ENCODE measurements around the gene DLG2. TPM values are rescaled to one million over a fixed set of nuclear protein-coding genes. Genes with fewer than 3 reads are reported as not detected.
"Not testable (repeated sequence)": the region's sequence is repeated elsewhere in the genome, so short reads cannot be mapped to it uniquely, and the experiment has no call there.

DLG2 gene
- total RNA-seq, 1 experiment from 2014 or later: 0.86 TPM

GRCh38 chr11:85459304-85459703 lies 167.8 kb downstream of the DLG2 start:
- DNase-seq (ENCODE audit: low spot score): no peak

DNA sequence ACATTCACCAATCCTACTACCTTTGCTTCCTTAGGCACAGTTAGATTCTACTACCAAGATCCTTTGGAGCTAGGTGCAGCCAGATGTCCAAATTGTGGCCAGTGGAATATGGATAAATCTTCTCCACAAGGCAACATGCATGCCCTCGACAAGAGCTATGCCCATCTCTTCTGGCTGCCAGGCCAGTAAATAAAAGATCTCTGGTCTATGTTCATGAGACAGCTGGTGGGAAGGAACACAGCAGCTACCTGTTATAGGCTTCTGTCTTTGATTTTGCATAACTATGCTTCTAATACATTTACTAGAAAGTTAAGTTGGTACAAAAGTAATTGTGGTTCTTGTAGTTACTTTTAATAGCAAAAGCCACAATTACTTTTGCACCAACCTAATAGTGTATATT lies 182.7 kb downstream of the DLG2 start:
- DNase-seq (ENCODE audit: low spot score): no peak

DNA sequence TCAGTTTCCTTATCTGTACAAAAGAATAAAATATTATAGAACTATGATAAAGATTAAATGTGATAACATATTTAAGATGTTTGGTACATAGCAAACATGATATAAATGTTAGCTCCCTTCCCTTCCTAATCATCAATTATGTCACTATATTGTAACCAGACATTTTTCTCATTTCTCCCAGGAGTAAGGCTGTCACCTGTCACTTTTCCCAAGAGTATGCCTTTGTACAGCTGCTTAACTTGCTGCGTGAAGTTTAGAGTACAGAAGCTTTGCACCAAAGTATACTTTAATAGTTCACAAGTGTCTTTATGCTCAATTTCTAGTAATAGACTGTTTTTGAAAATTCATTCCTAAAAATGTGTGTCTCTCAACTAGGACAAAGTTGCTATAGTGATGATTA lies 186.9 kb downstream of the DLG2 start:
- no peak for DNase-seq (ENCODE audit: low spot score)

DNA sequence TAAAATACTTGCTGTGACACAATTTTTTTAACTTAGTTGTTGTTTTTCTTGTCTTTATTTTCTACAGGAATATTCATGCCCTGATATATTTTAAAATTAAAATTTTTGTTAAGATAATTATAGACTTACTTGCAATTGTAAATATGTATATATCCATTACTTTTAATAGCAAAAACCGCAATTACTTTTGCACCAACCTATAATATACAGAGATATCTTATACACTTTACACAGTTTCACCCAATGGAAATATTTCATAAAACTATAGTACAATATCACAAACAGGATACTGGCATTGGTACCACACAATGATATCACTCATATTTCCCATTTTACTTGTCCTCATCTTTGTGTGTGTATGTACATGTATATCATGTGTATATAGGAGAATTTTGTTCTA lies 188.8 kb downstream of the DLG2 start:
- no peak for DNase-seq (ENCODE audit: low spot score)

DNA sequence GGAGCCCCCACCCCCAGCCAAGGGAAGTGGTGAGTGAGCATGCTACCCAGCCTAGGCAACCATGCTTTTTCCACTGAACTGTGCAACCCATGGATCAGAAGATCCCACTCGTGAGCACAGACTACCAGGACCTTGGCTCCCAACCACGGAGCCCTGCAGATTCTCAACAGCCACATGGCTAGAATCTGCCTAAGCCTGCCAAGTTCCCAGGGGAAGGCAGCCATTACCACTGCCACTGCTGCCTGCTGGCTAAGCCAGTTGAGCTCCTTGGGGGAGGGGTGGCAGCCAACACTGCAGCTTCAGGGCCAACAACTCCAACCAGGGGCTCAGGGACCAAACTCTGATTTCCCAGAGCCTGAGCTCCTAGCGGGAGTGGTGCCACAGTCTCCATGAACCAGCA lies 195.8 kb downstream of the DLG2 start:
- no peak for DNase-seq (ENCODE audit: low spot score)

DNA sequence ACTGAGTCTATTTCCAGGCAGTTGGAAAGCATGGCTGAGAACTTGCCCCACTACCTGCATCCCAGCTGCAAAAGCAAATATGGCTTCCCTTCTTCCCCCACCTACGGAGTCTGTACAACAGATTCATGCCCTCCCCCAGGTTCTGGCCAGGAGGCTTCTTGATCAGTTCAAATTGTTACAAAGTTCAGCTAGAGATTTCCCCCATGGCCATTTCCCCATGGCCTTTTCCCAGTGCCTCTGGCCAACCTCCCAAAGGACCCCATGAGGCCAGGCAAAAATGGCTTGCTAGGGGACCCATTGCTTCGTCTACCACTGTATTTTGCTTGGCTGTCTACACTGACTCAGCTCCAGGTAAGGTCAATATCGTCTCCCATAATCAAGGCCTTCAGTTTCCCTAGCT lies 203.3 kb downstream of the DLG2 start:
- no peak for DNase-seq (ENCODE audit: low spot score)

DNA sequence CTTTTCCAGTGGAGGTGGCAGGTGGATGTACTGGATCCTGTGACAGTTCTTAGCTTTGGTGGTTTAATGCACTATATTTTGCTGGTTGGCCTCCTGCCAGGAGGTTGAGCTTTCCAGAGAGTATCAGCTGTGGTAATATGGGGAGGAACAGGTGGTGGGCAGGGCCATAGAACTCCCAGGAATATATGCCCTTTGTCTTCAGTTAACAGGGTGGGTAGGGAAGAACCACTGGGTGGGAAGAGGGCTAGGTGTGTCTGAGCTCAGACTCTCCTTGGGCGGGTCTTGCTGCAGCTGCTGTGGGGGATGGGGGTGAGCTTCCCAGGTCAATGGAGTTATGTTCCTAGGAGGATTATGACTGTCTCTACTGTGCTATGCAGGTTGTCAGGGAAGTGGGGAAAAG lies 203.8 kb downstream of the DLG2 start:
- peak; percentile 79 for DNase-seq (ENCODE audit: low spot score)

GRCh38 chr11:85414175-85414574 lies 213.0 kb downstream of the DLG2 start:
- DNase-seq (ENCODE audit: low spot score): no peak

GRCh38 chr11:85407648-85408047 lies 219.5 kb downstream of the DLG2 start:
- DNase-seq (ENCODE audit: low spot score): no peak

DNA sequence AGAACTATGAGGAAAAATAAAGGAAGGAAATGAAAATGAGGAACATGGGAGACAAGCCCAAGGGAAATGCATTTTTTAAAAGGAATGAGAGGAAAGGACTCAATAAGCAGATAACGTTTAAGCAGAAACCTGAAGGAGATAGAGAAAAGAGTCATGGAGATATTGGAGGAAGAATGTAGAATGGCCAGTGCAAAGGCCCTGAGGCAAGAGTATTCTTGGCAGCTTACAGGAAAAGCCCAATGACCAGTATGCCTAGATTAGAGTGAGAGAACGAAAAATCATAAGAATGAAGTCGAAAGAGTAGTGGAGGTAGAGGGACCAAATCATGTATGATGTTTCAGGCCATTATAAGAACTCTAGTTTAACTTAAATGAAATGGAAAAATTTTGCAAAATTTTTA lies 220.3 kb downstream of the DLG2 start:
- DNase-seq (ENCODE audit: low spot score): no peak

DNA sequence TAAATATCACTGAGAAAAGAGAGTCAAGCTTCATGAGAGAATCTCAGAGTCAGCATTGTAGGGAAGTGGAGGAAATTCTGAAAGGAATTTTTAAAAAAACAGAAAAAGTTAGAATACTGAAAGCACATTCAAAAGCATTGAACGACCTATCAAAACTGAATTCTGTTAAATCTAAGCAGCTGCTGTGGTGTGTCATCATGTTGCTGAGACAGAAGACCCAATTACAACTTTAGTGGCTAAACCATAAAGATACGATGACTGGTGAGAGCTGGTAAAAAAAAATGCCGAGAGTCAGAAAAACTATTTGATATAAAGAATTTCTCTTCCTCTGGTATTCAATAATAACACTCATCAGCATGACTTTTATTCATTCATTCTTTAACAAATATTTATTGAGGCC lies 220.8 kb downstream of the DLG2 start:
- no peak for DNase-seq (ENCODE audit: low spot score)

DNA sequence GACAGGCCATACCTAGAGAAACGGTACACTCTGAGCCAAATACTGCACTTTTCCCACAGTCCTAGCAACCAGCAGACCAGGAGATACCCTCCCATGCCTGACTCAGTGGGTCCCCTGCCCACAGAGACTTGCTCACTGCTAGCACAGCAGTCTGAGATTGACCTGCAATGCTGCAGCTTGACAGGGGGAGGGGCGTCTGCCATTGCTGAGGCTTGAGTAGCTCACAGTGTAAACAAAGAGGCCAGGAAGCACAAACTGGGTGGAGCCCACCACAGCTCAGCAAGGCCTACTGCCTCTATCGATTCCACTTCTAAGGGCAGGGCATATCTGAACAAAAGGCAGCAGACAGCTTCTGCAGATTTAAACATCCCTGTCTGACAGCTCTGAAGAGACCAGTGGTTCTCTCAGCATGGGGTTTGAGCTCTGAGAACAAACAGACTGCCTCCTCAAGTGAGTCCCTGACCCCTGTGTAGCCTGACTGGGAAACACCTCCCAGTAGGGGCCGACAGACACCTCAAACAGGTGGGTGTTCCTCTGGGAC lies 231.6 kb downstream of the DLG2 start:
- not testable (repeated sequence) for DNase-seq (ENCODE audit: low spot score)

DNA sequence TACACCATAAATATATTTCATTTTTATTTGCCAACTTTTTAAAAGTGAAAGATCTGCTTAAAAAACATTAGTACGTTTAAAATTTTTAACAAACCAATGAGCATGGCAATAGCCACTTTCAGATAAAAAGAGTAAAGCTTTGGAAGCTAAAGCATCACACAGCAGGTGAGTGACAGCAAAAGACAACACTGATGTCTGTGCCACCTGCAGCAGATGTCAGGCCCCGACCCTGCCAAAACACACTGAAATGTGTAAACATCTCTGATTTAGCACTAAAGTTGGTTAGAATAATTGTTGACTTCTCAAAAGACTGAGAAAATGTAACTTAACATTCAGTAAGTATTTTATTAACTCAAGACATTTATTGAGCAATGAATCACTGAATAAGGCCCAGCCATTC lies 232.9 kb downstream of the DLG2 start:
- DNase-seq (ENCODE audit: low spot score): no peak

DNA sequence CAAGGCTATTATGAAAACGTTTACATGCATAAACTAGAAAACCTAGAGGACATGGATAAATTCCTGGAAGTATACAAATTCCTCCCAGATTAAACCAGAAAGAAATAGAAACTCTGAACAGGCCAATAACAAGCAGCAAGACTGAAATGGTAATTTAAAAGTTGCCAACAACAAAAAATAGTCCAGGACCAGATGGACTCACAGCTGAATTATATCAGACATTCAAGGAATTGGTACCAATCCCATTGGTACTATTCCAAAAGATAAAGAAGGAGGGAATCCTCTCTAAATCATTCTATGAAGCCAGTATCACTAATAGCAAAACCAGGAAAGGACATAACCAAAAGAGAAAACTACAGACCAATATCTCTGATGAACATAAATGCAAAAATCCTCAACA lies 236.0 kb downstream of the DLG2 start:
- DNase-seq (ENCODE audit: low spot score): no peak

- DNase-seq (ENCODE audit: low spot score): no peak
These were observed 241.6 kb downstream of the DLG2 start for GRCh38 chr11:85385547-85385946.

DNA sequence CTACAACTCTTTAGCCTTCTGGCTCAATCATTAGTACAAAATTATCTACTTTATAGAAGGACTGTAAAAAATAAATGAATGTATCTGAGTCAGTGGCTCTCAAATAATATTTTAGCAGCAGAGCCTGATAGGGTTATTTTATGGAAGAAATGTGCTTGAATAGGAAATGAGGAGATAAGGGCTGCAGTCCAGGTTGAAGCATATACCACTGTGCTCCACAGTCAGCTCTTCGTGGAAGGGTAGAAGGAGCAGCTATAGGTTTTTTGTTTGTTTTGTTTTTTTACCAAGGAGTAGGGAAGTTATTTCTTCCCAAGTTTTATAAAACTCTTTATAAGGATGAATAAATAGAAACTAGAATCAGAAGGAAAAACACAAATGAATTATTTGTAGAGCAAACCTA lies 242.0 kb downstream of the DLG2 start:
- DNase-seq (ENCODE audit: low spot score): no peak

DNA sequence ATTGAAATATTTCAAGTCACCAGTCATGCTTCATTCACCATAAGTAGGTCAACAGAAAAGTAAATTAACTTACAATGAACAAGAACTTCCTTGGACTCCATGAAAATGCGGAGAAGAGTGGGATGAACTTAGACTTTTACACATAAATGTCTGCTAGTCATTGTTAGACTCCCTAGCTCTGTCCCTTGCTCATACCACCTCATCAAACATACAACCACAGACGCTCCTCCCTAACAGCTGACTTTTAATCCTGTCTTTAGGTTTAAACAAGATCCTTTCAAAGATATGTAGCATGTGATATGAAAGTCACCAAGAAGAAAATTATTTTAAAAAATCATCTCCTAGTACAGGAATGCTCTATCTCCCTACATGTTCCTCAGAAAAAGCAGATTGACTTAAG lies 248.1 kb downstream of the DLG2 start:
- DNase-seq (ENCODE audit: low spot score): no peak

- DNase-seq (ENCODE audit: low spot score): no peak
These were observed 249.2 kb downstream of the DLG2 start for GRCh38 chr11:85377901-85378300.

GRCh38 chr11:85359859-85360258 lies 267.3 kb downstream of the DLG2 start:
- DNase-seq (ENCODE audit: low spot score): no peak

DNA sequence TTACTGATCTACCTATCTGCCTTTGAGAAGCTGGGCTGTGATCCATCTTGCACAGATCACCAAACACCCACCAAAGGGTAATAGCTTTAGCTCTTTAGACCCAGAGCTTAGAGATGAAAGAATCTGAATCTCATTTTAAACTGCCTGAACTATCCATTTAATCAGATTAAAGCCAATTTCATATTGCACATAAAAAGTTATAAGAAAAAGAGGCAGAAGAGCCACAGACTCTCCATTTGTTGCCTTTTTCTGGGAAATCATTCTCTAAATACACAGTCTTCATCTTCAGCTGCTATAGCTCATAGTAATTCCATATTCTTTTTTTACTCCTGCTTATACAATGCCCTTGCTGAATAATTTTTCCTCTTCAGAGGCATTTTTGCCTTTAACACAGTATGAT lies 271.2 kb downstream of the DLG2 start:
- no peak for DNase-seq (ENCODE audit: low spot score)

- not testable (repeated sequence) for DNase-seq (ENCODE audit: low spot score)
These were observed 277.6 kb downstream of the DLG2 start for GRCh38 chr11:85349539-85349938.

DNA sequence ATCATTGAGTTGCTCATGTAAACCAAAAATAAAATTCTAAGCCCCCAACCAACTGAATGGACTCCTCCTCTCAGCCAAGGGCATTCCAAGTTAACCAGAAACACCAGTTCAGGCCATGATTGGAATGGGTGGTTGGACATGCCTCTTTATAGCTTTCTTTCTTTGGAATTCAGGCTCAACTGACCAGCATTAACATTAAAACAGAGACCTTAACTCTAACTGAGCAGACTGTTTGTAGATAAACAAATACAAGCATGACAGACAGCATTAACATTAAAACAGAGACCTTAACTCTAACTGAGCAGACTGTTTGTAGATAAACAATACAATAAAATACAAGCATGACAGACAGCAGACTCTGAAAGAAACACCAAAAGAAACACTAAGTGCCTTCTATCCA lies 278.2 kb downstream of the DLG2 start:
- no peak for DNase-seq (ENCODE audit: low spot score)

DNA sequence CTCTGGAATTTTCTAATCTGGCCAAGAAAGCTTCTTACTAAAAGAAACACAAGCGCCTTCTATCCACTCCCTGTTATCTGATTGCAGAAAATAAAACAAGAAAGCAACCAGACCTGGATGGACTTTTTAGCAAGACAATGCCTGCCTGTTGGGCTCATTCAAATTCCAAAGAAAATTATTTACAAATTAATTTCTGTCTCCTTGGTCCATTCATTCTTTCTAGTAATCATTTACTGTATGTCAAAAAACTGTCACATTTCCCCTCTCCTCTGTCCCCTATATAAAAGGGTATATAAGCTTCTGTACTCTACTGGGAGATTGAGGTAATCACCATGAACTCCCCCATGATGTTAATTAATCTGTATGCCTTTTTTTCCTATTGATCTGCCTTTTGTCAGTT lies 279.9 kb downstream of the DLG2 start:
- DNase-seq (ENCODE audit: low spot score): no peak

DNA sequence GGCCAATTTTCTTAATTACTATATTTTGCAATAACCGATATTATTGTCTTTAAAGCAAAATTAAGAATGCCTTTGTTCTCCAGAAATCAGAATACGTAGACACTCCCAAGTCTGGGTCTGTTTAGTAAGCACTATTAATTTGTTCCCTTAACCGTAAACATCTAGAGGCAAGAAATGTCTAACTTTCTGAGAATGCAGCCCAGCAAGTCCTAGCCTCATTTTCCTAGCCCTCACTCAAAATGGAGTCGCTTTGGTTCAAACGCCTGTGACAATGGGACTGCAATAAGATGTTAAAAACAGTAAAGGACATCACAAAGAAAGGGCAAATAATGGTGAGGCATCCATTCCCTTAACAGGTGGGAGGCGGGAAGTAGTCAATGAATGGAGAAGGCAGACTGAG lies 280.7 kb downstream of the DLG2 start:
- no peak for DNase-seq (ENCODE audit: low spot score)

DNA sequence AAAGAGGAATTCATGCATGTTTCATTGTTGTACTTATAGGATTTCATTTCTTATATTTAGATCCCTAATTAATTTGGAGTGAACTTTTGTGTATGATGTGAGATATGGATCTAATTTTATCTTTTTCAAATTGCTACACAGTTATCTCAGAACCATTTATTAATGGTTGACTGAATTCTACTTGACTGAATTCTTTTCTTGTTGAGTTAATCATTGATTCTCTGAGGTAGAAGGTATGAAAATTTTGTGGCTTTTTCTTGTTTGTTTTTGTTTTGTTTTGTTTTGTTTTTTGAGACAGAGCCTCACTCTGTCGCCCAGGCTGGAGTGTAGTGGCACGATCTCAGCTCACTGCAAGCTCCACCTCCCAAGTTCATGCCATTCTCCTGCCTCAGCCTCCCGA lies 286.3 kb downstream of the DLG2 start:
- DNase-seq (ENCODE audit: low spot score): not testable (repeated sequence)
